Osteocyte (in vitro differentiated cells): ENCODE measurements around the gene OR10D3. TPM values are rescaled to one million over a fixed set of nuclear protein-coding genes. Genes with fewer than 3 reads are reported as not detected.
"Not testable (repeated sequence)": the region's sequence is repeated elsewhere in the genome, so short reads cannot be mapped to it uniquely, and the experiment has no call there.

Source experiments
- DNase-seq: peaks from one replicate; pipeline ENCODE4 v3.0.0; 2021; ENCODE audit warnings: mixed read lengths; ENCODE audit not compliant: unreplicated experiment; ENCODE audit errors: extremely low spot score
- H3K27ac Mint-ChIP-seq: one replicate; pipeline ENCODE4 v1.8.0; 2021; ENCODE audit warnings: mild to moderate bottlenecking, mixed read lengths; ENCODE audit not compliant: unreplicated experiment
- H3K27me3 Mint-ChIP-seq: one replicate; pipeline ENCODE4 v1.8.0; 2021; ENCODE audit warnings: mixed read lengths; ENCODE audit not compliant: unreplicated experiment
- H3K36me3 Mint-ChIP-seq: one replicate; pipeline ENCODE4 v1.8.0; 2021; ENCODE audit warnings: mixed read lengths; ENCODE audit not compliant: unreplicated experiment
- H3K4me1 Mint-ChIP-seq: one replicate; pipeline ENCODE4 v1.8.0; 2021; ENCODE audit warnings: mixed read lengths; ENCODE audit not compliant: unreplicated experiment
- H3K4me3 Mint-ChIP-seq: one replicate; pipeline ENCODE4 v1.8.0; 2021; ENCODE audit warnings: mild to moderate bottlenecking, moderate library complexity, mixed read lengths; ENCODE audit not compliant: unreplicated experiment
- H3K9me3 Mint-ChIP-seq: one replicate; pipeline ENCODE4 v1.8.0; 2021; ENCODE audit warnings: mixed read lengths; ENCODE audit not compliant: unreplicated experiment
- CTCF ChIP-seq: fragments of 200-600 bp; sonication (generic); IDR thresholded peaks from 2 replicates; pipeline ENCODE4 v1.5.0; 2021; ENCODE audit warnings: antibody characterized with exemption, mild to moderate bottlenecking, moderate library complexity
- total RNA-seq: library from RNA; stranded (reverse); gene quantifications from 2 replicates; pipeline ENCODE4 v1.2.1, GENCODE V29; 2021

Gene OR10D3
- total RNA-seq, 1 donor from 2014 or later: not detected

DNA sequence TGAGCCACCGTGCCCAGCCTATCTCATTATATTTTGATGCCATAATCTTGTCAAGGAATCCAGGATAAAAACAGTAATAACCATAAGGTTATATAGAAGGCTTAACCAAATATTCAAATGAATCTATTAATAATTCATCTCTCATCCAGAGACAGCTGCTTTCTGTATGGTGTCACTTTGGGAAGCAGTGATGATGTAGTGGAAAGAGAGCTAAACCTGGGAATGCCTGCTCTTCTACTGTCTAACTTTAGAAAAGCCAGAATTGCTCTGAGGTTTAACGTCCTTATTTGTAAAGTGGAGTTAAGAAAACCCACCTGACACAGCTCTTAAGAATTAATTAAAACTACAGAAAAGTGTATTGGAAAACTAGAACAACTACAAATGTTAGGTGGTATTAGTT is 29.3 kb upstream of the OR10D3 start:
- no peaks in the 10 kb centered on the region for H3K9me3 Mint-ChIP-seq
- no peaks in the 10 kb centered on the region for H3K36me3 Mint-ChIP-seq
- H3K4me3 Mint-ChIP-seq: no peak overlapping the region
- H3K4me1 Mint-ChIP-seq: no peaks in the 10 kb centered on the region
- no peak for TF ChIP-seq CTCF
- peaks cover 26% of the 10 kb centered on the region for H3K27me3 Mint-ChIP-seq
- H3K27ac Mint-ChIP-seq: no peak overlapping the region
- DNase-seq: no peak

DNA sequence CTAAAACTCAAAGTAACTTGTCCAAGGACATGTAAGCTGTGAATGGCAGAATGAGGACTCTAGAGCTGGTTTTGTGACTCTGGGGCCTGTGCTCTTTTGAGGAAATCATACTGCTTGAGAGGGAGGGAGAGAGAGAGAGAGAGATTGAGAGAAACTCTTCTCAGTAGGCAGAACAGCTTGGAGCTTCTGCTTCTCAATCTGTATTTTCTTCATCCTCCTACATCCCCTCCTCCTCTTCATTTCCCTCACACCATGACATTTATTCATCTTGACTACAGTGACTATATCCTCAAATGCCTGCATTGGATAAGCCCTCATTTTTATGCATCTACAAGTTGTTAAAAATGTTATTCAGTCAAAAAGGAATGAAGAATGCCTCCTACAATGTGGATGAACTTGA is 23.7 kb upstream of the OR10D3 start:
- DNase-seq: no peak
- no peaks in the 10 kb centered on the region for H3K36me3 Mint-ChIP-seq
- H3K4me3 Mint-ChIP-seq: no peak overlapping the region
- no peaks in the 10 kb centered on the region for H3K4me1 Mint-ChIP-seq
- H3K27me3 Mint-ChIP-seq: peaks cover 29% of the 10 kb centered on the region
- no peak for TF ChIP-seq CTCF
- no peak overlapping the region for H3K27ac Mint-ChIP-seq
- H3K9me3 Mint-ChIP-seq: no peaks in the 10 kb centered on the region

DNA sequence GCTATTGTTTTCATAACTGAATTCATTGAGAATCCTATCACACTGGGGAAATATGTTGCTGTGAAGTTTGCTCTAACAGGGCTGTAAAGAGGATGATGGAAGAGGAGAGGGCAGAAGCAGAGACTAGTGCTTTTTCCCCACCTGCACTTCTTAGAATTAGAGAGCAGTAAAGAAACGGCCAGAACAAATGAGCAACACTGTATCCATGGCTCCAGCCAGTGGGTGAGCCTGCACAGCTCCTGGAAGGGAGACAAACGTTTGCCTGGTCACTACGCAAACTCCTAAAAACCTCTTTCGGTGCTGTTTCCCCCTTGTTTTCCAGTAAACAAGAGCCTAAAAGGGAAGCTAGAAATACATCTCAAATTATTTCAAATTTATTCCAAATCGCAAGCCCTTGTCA is 22.2 kb upstream of the OR10D3 start:
- peaks cover 28% of the 10 kb centered on the region for H3K27me3 Mint-ChIP-seq
- no peak for DNase-seq
- no peak for TF ChIP-seq CTCF
- H3K4me1 Mint-ChIP-seq: no peaks in the 10 kb centered on the region
- H3K9me3 Mint-ChIP-seq: no peaks in the 10 kb centered on the region
- no peak overlapping the region for H3K27ac Mint-ChIP-seq
- H3K36me3 Mint-ChIP-seq: no peaks in the 10 kb centered on the region
- no peak overlapping the region for H3K4me3 Mint-ChIP-seq

DNA sequence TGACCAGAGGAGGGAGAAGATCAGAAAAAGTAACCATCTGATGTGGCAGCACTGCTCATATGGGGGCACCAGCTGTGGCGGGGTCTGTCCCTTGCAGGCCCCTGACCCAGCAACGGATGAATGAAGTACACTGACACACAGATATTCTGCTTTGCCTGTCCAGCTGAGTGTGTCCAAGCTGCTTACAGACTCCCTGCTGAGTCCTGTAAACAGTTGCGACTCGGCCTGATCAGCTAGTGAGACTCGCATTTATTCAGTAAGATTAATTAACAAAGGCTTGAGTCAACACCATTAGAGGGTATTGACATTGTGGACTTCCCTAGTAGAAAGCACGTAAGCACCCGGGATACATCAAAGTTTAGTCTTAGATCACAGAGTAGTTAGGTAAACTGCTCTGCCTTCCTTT is 15.3 kb upstream of the OR10D3 start:
- Mint-ChIP-seq H3K27me3 (peaks cover 14% of the 10 kb centered on the region), H3K27ac (no peak overlapping the region), H3K4me3 (no peak overlapping the region), H3K9me3 (no peaks in the 10 kb centered on the region), H3K36me3 (no peaks in the 10 kb centered on the region), H3K4me1 (no peaks in the 10 kb centered on the region)
- TF ChIP-seq CTCF: no peak
- DNase-seq: no peak

DNA sequence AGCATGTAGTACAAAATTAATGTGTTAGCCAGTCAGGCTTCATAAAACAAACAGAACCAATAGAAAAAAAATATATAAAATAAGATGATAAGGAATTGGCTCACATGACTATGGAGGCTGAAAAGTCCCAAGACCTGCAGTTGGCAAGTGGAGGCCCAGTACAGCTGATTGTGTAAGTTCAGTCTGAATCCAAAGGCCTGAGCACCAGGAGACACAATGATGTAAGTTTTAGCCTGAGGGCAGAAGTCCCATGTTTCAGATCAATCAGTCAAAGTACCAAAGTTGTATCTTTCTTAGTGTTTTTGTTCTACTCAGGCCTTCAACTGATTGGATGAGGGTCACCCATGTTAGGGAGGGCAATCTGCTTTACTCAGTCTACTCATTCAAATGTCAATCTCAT is 14.3 kb upstream of the OR10D3 start:
- Mint-ChIP-seq H3K36me3 (no peaks in the 10 kb centered on the region), H3K4me1 (no peaks in the 10 kb centered on the region), H3K27me3 (peaks cover 10% of the 10 kb centered on the region), H3K27ac (no peak overlapping the region), H3K9me3 (no peaks in the 10 kb centered on the region), H3K4me3 (no peak overlapping the region)
- DNase-seq: no peak
- TF ChIP-seq CTCF: no peak

DNA sequence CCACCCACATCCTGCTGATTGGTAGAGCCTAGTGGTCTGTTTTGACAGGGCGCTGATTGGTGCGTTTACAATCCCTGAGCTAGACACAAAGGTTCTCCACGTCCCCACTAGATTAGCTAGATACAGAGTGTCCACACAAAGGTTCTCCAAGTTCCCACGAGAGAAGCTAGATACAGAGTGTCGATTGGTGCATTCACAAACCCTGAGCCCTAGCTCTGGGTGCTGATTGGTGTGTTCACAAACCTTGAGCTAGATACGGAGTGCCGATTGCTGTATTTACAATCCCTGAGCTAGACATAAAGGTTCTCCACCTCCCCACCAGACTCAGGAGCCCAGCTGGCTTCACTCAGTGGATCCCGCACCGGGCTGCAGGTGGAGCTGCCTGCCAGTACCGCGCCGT is 12.8 kb upstream of the OR10D3 start:
- DNase-seq, H3K27ac Mint-ChIP-seq, H3K9me3 Mint-ChIP-seq, H3K4me1 Mint-ChIP-seq, H3K4me3 Mint-ChIP-seq, H3K36me3 Mint-ChIP-seq, H3K27me3 Mint-ChIP-seq: not testable (repeated sequence)
